Dendritic cell treated with granulocyte-macrophage colony-stimulating factor and Interleukin-4, amounts not matched to agents 40 ng/mL and 50 ng/mL, for 4 days (primary cell): ENCODE measurements around the gene G6PC3.
A peak's percentile ranks its signal among the peaks of the same experiment; 100 is the strongest.
"Not testable (repeated sequence)": the region's sequence is repeated elsewhere in the genome, so short reads cannot be mapped to it uniquely, and the experiment has no call there.

ENCODE experiments used
- H3K27ac Mint-ChIP-seq: one replicate; pipeline ENCODE4 v1.8.0; 2022; ENCODE audit warnings: mild to moderate bottlenecking, mixed read lengths
- H3K27me3 Mint-ChIP-seq: one replicate; pipeline ENCODE4 v1.8.0; 2022; ENCODE audit warnings: mild to moderate bottlenecking, mixed read lengths
- H3K36me3 Mint-ChIP-seq: one replicate; pipeline ENCODE4 v1.8.0; 2022; ENCODE audit warnings: low read depth, mixed read lengths
- H3K4me1 Mint-ChIP-seq: one replicate; pipeline ENCODE4 v1.8.0; 2022; ENCODE audit warnings: low read depth, mixed read lengths
- H3K4me3 Mint-ChIP-seq: one replicate; pipeline ENCODE4 v1.8.0; 2022; ENCODE audit warnings: mild to moderate bottlenecking, moderate library complexity, mixed read lengths
- H3K9me3 Mint-ChIP-seq: one replicate; pipeline ENCODE4 v1.8.0; 2022; ENCODE audit warnings: mixed read lengths
- intact Hi-C: fragments of 100-400 bp; cut with micrococcal nuclease; formaldehyde crosslinking; loops from one replicate; pipeline ENCODE4 v1.15.0; 2022

Gene G6PC3

DNA sequence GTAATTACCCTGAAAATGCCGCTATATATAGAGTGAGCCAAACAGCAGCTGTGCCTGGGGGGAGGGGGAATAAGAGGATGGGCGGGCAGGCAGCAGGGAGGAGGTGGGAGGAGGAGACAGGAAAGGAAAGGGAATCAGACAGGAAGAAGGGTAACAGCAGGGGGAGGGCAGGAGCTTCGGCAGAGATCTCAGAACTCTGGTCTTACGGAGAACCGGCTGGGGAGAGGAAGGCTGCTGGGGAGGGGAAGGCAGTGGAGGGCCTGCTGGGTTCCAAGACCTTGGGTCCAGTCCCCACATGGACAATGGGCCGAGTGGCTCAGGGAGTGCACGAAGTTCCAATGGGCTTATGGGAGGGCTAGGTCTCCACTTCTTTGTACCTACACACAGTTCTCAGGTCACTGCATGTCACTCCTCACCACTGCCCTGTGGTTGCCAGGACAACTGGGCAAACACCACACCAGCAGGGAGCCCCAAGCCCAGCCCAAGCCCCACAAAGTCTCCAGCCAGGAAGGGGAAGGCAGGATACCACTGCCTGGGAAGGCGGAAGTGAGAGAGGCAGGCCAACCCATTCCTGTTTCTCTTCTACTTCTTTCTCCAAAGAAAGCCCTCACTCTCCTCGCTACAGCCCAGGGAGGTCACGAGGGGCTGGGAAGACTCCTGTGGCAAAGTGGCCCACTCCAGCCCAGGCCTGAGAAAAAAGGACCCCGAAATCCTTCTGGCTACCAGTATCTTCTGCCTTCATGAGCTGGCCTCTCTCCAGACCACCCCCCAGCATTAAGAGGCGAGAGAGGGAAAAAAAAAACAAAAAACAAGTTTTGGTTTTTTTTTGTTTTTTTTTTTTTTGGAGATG is 25.3 kb downstream of the G6PC3 start:
- peaks cover 51% of the 10 kb centered on the region for H3K4me1 Mint-ChIP-seq

GRCh38 chr17:44097110-44097958 is 26.8 kb downstream of the G6PC3 start:
- Mint-ChIP-seq H3K27me3 (no peaks in the 10 kb centered on the region), H3K4me1 (peaks cover 51% of the 10 kb centered on the region), H3K4me3 (no peak overlapping the region), H3K27ac (peak overlapping the region; percentile 97), H3K36me3 (peaks cover 27% of the 10 kb centered on the region), H3K9me3 (no peaks in the 10 kb centered on the region)
- intact Hi-C loops, result loop anchor here (2.0 kb wide), 1 partner anchor 13 kb away; no protein-coding TSS in a partner anchor

More for the DNA sequence above, 25.3 kb downstream of the G6PC3 start:
- Mint-ChIP-seq H3K4me3 (peak overlapping the region; percentile 75), H3K27me3 (no peaks in the 10 kb centered on the region), H3K36me3 (peaks cover 32% of the 10 kb centered on the region), H3K27ac (peak overlapping the region; percentile 97), H3K9me3 (no peaks in the 10 kb centered on the region)
- intact Hi-C loops, result loop anchor here (2.0 kb wide), 1 partner anchor 15 kb away; no protein-coding TSS in a partner anchor

DNA sequence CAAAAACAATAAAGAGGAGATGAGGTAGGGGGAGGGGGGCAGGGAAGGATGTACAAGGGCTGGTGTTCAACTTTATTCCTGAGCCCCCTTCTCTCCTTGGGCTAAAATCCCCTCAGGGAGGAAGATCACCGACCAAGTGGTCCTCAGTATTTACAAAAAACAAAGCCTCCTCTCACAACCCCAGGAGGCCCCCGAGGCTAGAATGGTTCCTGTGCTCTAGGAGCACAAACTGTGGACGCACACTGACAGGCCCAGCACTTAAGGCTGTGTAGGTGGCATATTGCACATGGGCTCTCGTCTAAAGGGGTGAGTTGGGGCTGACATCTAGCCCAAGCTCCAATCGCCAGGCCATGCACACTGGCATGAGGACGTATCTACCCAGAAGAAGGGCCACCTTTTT is 31.3 kb downstream of the G6PC3 start:
- intact Hi-C loops, H3K27ac Mint-ChIP-seq, H3K27me3 Mint-ChIP-seq, H3K9me3 Mint-ChIP-seq, H3K4me3 Mint-ChIP-seq: not testable (repeated sequence)
- Mint-ChIP-seq H3K36me3 (peaks cover 40% of the 10 kb centered on the region), H3K4me1 (peaks cover 44% of the 10 kb centered on the region)

GRCh38 chr17:44102849-44103622 is 32.5 kb downstream of the G6PC3 start:
- H3K4me1 Mint-ChIP-seq, result peaks cover 32% of the 10 kb centered on the region
- intact Hi-C loops, result no loop called here
- H3K36me3 Mint-ChIP-seq, result peaks cover 52% of the 10 kb centered on the region
- no peak overlapping the region for H3K27ac Mint-ChIP-seq
- H3K9me3 Mint-ChIP-seq, result no peaks in the 10 kb centered on the region
- H3K27me3 Mint-ChIP-seq, result no peaks in the 10 kb centered on the region
- no peak overlapping the region for H3K4me3 Mint-ChIP-seq

DNA sequence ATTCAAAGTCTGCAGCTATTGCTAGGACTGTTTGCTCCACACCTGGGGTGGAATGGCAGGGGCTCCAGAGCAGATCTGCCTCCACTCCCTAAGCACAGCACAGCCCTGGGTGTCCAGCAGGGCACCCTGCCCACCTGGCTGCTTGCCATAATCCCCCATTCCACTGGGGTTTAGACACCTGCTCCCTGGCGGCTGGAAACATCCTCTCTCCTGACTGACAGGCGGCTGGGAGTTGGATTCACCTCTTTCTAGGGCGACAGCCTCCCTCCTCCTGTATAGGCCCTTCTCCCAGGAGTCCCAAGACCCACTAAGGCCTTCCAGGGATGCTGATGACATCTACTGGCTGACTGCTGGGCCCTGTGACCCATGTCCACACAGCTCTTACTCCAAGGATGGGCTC is 34.9 kb downstream of the G6PC3 start:
- Mint-ChIP-seq H3K9me3 (no peaks in the 10 kb centered on the region), H3K27ac (no peak overlapping the region), H3K27me3 (no peaks in the 10 kb centered on the region), H3K4me1 (peaks cover 23% of the 10 kb centered on the region), H3K36me3 (peaks cover 70% of the 10 kb centered on the region), H3K4me3 (no peak overlapping the region)
- intact Hi-C loops, result no loop called here

DNA sequence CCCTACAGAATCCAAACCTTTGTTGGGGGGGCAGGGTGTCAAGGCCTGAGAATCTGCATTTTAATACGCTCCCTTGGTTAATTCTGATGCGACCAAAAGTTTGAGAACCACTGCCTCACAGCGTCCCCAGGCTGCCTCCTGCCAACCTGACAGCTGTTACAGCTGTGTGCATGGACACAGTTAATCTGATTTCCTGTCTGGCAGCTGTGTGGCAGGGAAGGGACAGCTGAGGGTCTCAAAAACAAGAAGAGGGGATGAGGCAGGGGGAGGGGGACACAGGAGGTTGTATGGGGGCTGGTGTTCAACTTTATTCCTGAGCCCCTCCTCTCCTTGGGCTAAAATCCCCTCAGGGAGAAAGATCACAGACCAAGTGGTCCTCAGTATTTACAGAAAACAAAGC is 35.4 kb downstream of the G6PC3 start:
- H3K4me1 Mint-ChIP-seq, result peaks cover 27% of the 10 kb centered on the region
- intact Hi-C loops, result no loop called here
- no peak overlapping the region for H3K4me3 Mint-ChIP-seq

GRCh38 chr17:44106801-44107200 is 36.3 kb downstream of the G6PC3 start:
- Mint-ChIP-seq H3K27me3 (no peaks in the 10 kb centered on the region), H3K36me3 (peaks cover 65% of the 10 kb centered on the region), H3K9me3 (no peaks in the 10 kb centered on the region), H3K4me1 (peaks cover 36% of the 10 kb centered on the region), H3K4me3 (no peak overlapping the region), H3K27ac (no peak overlapping the region)
- intact Hi-C loops, result no loop called here

More for the DNA sequence above, 35.4 kb downstream of the G6PC3 start:
- H3K27me3 Mint-ChIP-seq, result no peaks in the 10 kb centered on the region
- H3K27ac Mint-ChIP-seq, result no peak overlapping the region
- no peaks in the 10 kb centered on the region for H3K9me3 Mint-ChIP-seq
- peaks cover 70% of the 10 kb centered on the region for H3K36me3 Mint-ChIP-seq

GRCh38 chr17:44108440-44109311 is 38.1 kb downstream of the G6PC3 start:
- Mint-ChIP-seq H3K4me3 (no peak overlapping the region), H3K27ac (no peak overlapping the region), H3K4me1 (peaks cover 44% of the 10 kb centered on the region), H3K36me3 (peaks cover 52% of the 10 kb centered on the region), H3K27me3 (no peaks in the 10 kb centered on the region), H3K9me3 (no peaks in the 10 kb centered on the region)
- intact Hi-C loops, result no loop called here

DNA sequence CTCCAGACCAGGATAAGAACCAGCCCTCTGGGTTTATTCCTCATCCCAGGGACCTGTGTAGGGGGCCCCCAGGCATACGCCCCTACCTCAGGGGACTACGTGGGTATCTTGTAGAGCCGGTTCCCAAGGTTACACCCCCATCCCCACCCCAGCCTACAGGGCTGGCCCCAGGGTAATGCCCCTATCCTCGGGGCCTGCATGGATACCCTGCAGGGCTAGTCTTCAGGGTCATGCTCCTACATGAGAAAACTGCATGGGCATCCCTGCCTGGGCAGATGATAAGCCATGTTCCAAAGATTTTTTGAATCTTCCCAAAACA is 38.7 kb downstream of the G6PC3 start:
- Mint-ChIP-seq H3K4me3 (no peak overlapping the region), H3K27me3 (no peaks in the 10 kb centered on the region), H3K9me3 (no peaks in the 10 kb centered on the region), H3K27ac (no peak overlapping the region), H3K36me3 (peaks cover 57% of the 10 kb centered on the region), H3K4me1 (peaks cover 50% of the 10 kb centered on the region)
- intact Hi-C loops, result no loop called here

DNA sequence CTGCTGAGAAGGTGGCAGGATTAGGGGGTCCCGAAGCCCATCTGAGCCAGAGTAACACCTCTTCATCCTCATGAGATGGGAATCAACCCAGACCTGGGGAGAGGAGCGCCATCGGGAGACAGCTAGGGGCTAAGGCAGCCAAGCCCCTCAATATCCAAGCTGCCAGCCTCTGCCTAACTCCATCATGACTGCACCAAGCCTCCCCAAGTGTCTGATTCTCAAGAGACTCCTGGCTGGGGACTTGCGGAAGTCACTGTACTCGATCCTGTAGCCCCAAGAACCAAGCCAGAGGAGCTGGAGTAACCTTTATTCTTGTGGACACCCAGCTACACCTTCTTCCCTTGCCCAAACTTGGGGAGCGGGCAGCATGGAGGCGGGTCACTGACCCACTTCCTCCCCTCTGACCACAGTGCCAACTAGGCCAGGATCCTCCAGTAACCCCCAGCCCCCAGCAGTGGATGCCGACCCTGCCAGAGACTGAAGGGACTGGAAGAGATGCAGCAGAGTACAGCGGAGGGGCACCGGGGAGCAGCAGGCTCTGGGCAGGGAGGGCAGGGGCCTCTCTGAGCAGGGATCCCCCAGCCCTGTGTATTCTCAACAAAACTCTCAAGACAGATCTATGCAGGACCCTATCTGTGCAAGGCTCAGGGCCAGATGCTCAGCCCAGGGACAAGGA is 39.6 kb downstream of the G6PC3 start:
- peak overlapping the region; percentile 73 for H3K27ac Mint-ChIP-seq
- peak overlapping the region; percentile 68 for H3K4me3 Mint-ChIP-seq
- H3K27me3 Mint-ChIP-seq, result no peaks in the 10 kb centered on the region
- H3K36me3 Mint-ChIP-seq, result peaks cover 58% of the 10 kb centered on the region
- intact Hi-C loops, result loop anchor here (2.0 to 10.0 kb wide), 2 partner anchors 13 to 95 kb away; partner anchors contain the start of gene TMEM101
- peaks cover 55% of the 10 kb centered on the region for H3K4me1 Mint-ChIP-seq
- no peaks in the 10 kb centered on the region for H3K9me3 Mint-ChIP-seq

DNA sequence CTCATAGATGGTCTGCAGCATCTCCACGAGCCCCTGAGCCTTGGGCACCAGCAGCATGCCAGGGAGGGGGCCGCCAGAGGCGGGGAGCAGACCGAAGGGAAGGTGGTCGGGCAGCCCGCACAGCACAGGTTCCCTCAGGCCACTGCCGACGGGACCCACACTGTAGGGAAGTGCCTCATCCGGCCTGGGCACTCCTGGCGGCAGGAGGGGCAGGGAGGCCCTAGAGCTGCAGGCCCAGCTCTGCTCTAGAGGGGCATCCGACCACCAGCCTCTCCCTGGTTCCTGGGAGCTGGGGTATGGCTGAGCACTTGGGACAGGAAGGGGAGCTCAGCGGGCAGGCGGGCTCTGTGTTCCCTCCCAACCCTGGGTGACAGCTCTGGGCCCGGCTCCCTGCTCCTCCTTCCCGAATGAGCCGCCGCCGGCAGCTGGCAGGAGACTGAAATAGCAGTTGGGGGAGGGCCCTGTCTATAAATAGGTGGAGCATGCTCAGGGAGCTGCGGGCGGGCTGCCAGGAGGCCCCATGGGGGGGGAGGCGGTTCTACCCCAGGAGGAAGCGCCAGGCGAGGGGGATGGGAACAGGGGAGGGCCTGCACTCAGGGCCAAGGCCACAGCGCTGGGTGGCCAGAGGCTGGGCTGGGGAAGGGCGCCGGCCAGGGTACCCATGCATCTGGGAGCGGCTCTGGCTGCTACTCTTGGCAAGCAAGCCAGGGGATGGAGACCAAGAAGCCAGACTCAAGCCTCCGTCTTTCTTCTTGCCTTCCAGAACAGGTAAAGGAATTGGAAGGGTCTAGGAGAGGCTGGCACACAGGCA is 40.5 kb downstream of the G6PC3 start:
- H3K4me3 Mint-ChIP-seq, result peak overlapping the region; percentile 68

DNA sequence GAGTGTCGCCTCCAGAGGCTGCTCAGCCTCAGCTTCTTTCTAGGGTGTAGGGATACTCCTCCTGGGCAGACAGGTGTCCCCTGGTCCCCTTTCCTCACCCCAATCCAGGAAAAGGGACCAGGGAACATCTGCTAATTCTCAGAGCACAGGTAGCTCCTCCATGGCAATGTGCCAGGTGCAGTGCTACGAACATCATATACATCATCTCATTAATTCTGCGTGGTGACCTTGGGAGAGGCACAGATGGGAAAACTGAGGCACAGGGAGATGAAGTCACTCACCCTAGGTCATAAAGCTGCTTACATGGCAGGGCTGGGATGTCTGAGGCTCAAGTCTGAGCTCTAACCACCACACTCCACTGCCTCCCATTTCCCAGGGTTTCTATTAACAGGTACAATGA is 41.2 kb downstream of the G6PC3 start:
- Mint-ChIP-seq H3K27ac (peak overlapping the region; percentile 73), H3K9me3 (no peaks in the 10 kb centered on the region), H3K4me1 (peaks cover 66% of the 10 kb centered on the region), H3K36me3 (peaks cover 67% of the 10 kb centered on the region), H3K27me3 (no peaks in the 10 kb centered on the region), H3K4me3 (no peak overlapping the region)
- intact Hi-C loops, result loop anchor here (2.0 to 10.0 kb wide), 2 partner anchors 15 to 97 kb away; partner anchors contain the start of gene TMEM101

More for the DNA sequence above, 40.5 kb downstream of the G6PC3 start:
- H3K36me3 Mint-ChIP-seq, result peaks cover 62% of the 10 kb centered on the region
- intact Hi-C loops, result loop anchor here (2.0 to 10.0 kb wide), 2 partner anchors 14 to 96 kb away; partner anchors contain the start of gene TMEM101
- H3K27ac Mint-ChIP-seq, result peak overlapping the region; percentile 73
- peaks cover 64% of the 10 kb centered on the region for H3K4me1 Mint-ChIP-seq
- H3K27me3 Mint-ChIP-seq, result no peaks in the 10 kb centered on the region
- no peaks in the 10 kb centered on the region for H3K9me3 Mint-ChIP-seq
